GM23338 (cell line): ENCODE measurements around the gene NKX2-3. TPM values are rescaled to one million over a fixed set of nuclear protein-coding genes. Genes with fewer than 3 reads are reported as not detected.

Experiments
- ATAC-seq: fragments of 200-7000 bp; cut with Tn5 transposase; 3 replicates; pipeline ENCODE4 v1.9.1; 2020
- DNase-seq: peaks from one replicate; pipeline ENCODE4 v3.0.0-alpha.2; 2015; ENCODE audit warnings: low spot score
- H2AFZ ChIP-seq: fragments of 200-600 bp; sonication (generic); 2 replicates; pipeline ENCODE4 v1.8.0; 2016; ENCODE audit warnings: antibody characterized with exemption, mild to moderate bottlenecking, moderate library complexity
- H3F3A ChIP-seq: fragments of 200-600 bp; sonication (generic); replicated peaks from 2 replicates; pipeline ENCODE4 v1.8.0; 2017; ENCODE audit warnings: antibody characterized with exemption, mixed run types, low read depth
- H3K27ac ChIP-seq: fragments of 200-600 bp; sonication (generic); 2 replicates; pipeline ENCODE4 v1.6.1; 2016; ENCODE audit warnings: low read depth
- H3K27me3 ChIP-seq: fragments of 200-600 bp; sonication (generic); 2 replicates; pipeline ENCODE4 v1.8.0; 2016; ENCODE audit warnings: mild to moderate bottlenecking, mixed run types, moderate library complexity; ENCODE audit not compliant: insufficient read depth
- H3K36me3 ChIP-seq: fragments of 200-600 bp; sonication (generic); 2 replicates; pipeline ENCODE4 v1.8.0; 2016; ENCODE audit warnings: mild to moderate bottlenecking; ENCODE audit not compliant: insufficient read depth
- H3K4me1 ChIP-seq: fragments of 200-600 bp; sonication (generic); 2 replicates; pipeline ENCODE4 v1.8.0; 2016; ENCODE audit warnings: mild to moderate bottlenecking, moderate library complexity; ENCODE audit not compliant: insufficient read depth
- H3K4me2 ChIP-seq: fragments of 200-600 bp; sonication (generic); 2 replicates; pipeline ENCODE4 v1.7.1; 2017; ENCODE audit warnings: mixed run types
- H3K4me3 ChIP-seq: fragments of 200-600 bp; sonication (generic); 2 replicates; pipeline ENCODE4 v1.6.1; 2016; ENCODE audit warnings: mixed run types
- H3K79me2 ChIP-seq: fragments of 200-600 bp; sonication (generic); replicated peaks from 2 replicates; pipeline ENCODE4 v1.8.0; 2017; ENCODE audit warnings: mild to moderate bottlenecking; ENCODE audit not compliant: insufficient read depth
- H3K9me2 ChIP-seq: fragments of 200-600 bp; sonication (generic); 2 replicates; pipeline ENCODE4 v1.8.0; 2017; ENCODE audit not compliant: insufficient read depth
- H4K20me1 ChIP-seq: fragments of 200-600 bp; sonication (generic); replicated peaks from 2 replicates; pipeline ENCODE4 v1.8.0; 2017; ENCODE audit warnings: mild to moderate bottlenecking; ENCODE audit not compliant: insufficient read depth
- H3K27ac Mint-ChIP-seq: 2 replicates; pipeline ENCODE4 v1.8.0; 2020; ENCODE audit warnings: inconsistent platforms, mild to moderate bottlenecking, moderate library complexity, mixed read lengths
- H3K27me3 Mint-ChIP-seq: 3 replicates; pipeline ENCODE4 v1.8.0; 2022; ENCODE audit warnings: low read depth, mild to moderate bottlenecking, moderate library complexity, mixed read lengths, inconsistent platforms; ENCODE audit not compliant: insufficient read depth, poor library complexity
- H3K36me3 Mint-ChIP-seq: 3 replicates; pipeline ENCODE4 v1.8.0; 2021; ENCODE audit warnings: low read depth, mild to moderate bottlenecking, inconsistent platforms, moderate library complexity, mixed read lengths
- H3K4me1 Mint-ChIP-seq: 3 replicates; pipeline ENCODE4 v1.8.0; 2020; ENCODE audit warnings: mild to moderate bottlenecking, inconsistent platforms, mixed read lengths
- H3K4me3 Mint-ChIP-seq: 3 replicates; pipeline ENCODE4 v1.8.0; 2021; ENCODE audit warnings: moderate library complexity, mild to moderate bottlenecking, inconsistent platforms, mixed read lengths
- H3K9me3 Mint-ChIP-seq: 3 replicates; pipeline ENCODE4 v1.8.0; 2020; ENCODE audit warnings: moderate library complexity, mild to moderate bottlenecking, inconsistent platforms, mixed read lengths
- CREB1 ChIP-seq: fragments of 250-450 bp; sonication (Bioruptor Pico); IDR thresholded peaks from 2 replicates; pipeline ENCODE4 v1.5.0; 2020; ENCODE audit warnings: low read depth, mild to moderate bottlenecking, moderate library complexity
- CTCF ChIP-seq, 2 experiments: fragments of 200-600 bp in 1 of 2; sonication (generic) in 1 of 2; conservative IDR thresholded peaks; 2 replicates each; pipeline versions ENCODE4 v1.5.1 to v1.6.1; 2016 to 2017; ENCODE audit warnings: antibody characterized with exemption in 2 of 2, low read depth in 2 of 2, mild to moderate bottlenecking in 2 of 2, moderate library complexity in 1 of 2
- ETS1 ChIP-seq: IDR thresholded peaks from 2 replicates; pipeline ENCODE4 v1.6.1; 2016; ENCODE audit warnings: antibody characterized with exemption
- EZH2 ChIP-seq: fragments of 200-600 bp; sonication (generic); IDR thresholded peaks from one replicate; pipeline ENCODE4 v1.8.0; 2017; ENCODE audit warnings: antibody characterized with exemption, mild to moderate bottlenecking, low read depth; ENCODE audit not compliant: unreplicated experiment
- EZH2phosphoT487 ChIP-seq: fragments of 200-600 bp; sonication (generic); IDR thresholded peaks from one replicate; pipeline ENCODE4 v1.8.1; 2018; ENCODE audit warnings: antibody characterized with exemption; ENCODE audit not compliant: unreplicated experiment
- JUNB ChIP-seq: IDR thresholded peaks from one replicate; pipeline ENCODE4 v1.6.1; 2016; ENCODE audit warnings: antibody characterized with exemption; ENCODE audit not compliant: unreplicated experiment
- NANOG ChIP-seq: IDR thresholded peaks from 2 replicates; pipeline ENCODE4 v1.6.1; 2016; ENCODE audit warnings: antibody characterized with exemption, borderline replicate concordance
- POLR2AphosphoS5 ChIP-seq: IDR thresholded peaks from 2 replicates; pipeline ENCODE4 v1.6.1; 2016; ENCODE audit warnings: antibody characterized with exemption, low read depth
- STAT1 ChIP-seq: IDR thresholded peaks from one replicate; pipeline ENCODE4 v1.6.1; 2016; ENCODE audit warnings: antibody characterized with exemption; ENCODE audit not compliant: unreplicated experiment
- ZNF331 ChIP-seq: fragments of 250-450 bp; sonication (Bioruptor Pico); IDR thresholded peaks from 2 replicates; pipeline ENCODE4 v1.5.0; 2020; ENCODE audit warnings: low read depth, mild to moderate bottlenecking, moderate library complexity
- polyA plus RNA-seq: library from polyadenylated mRNA; unstranded; fragments of >200 nt; fragmentation: Nextera tagmentation; extraction: Ambion mirVana; gene quantifications from 2 replicates; pipeline ENCODE4 v1.2.1, GENCODE V29; 2016
- total RNA-seq: library from RNA; depleted of rRNA; stranded (reverse); fragments of >200 nt; shearing (Covaris generic); gene quantifications from 2 replicates; pipeline ENCODE4 v1.2.3, GENCODE V29; 2014

Gene NKX2-3
- total and polyA plus RNA-seq, 2 experiments from 2014 or later, result not detected

DNA sequence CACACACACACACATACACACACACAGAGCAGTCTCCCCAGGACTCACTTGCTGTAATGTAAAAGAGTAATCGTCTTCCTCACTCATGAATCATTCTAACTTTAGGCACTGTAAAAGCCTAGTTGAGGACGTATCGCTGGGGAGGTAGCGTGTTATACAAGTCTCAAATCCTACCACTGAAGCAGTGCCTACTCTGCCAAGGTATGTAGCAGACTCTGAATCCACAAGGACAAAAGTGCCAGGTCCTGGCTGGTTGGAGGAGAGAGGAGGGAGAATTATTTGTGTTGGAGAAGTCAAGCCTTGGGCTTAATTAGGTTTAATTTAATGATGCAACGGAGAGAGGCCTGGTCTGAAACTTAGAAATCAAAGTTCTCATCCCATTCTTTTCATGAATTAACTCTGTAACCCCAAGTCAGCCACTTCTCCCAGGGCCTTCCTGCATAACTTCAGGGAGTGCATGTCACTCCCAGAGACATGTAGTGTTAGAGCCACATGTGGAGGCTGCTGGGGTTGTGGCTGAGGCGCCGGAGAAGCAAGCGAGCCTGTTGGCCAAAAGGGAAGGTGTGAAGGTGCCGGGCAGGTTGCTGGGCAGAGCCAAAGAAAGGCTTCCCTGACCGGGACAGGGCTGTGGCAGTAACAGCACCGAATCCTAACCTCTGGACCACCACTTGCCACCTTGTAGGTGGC lies 36.7 kb downstream of the NKX2-3 start:
- Mint-ChIP-seq H3K27me3 (peaks cover 4% of the 10 kb centered on the region), H3K4me1 (peaks cover 10% of the 10 kb centered on the region), H3K4me3 (no peak overlapping the region; the same call in 2 of the 3 replicates), H3K36me3 (no peaks in the 10 kb centered on the region), H3K27ac (0 out of 2 replicates have a peak overlapping the region, but pooled peaks have one; percentile 17), H3K9me3 (no peaks in the 10 kb centered on the region)
- H3K27me3 ChIP-seq, result no peaks in the 10 kb centered on the region
- no peaks in the 10 kb centered on the region for H3F3A ChIP-seq
- H4K20me1 ChIP-seq, result no peaks in the 10 kb centered on the region
- H3K4me3 ChIP-seq, result no peak overlapping the region
- H3K79me2 ChIP-seq, result no peaks in the 10 kb centered on the region
- no peaks in the 10 kb centered on the region for H3K36me3 ChIP-seq
- no peaks in the 10 kb centered on the region for H3K9me2 ChIP-seq
- H3K4me2 ChIP-seq, result no peak overlapping the region
- peak overlapping the region; percentile 74 for H2AFZ ChIP-seq
- peaks cover 3% of the 10 kb centered on the region; the same call in 1 of the 2 replicates for H3K4me1 ChIP-seq
- H3K27ac ChIP-seq, result no peak overlapping the region
- ATAC-seq (peak; percentile 69), DNase-seq (peak; percentile 29)
- TF ChIP-seq NANOG, result no peak
- no peak for TF ChIP-seq POLR2AphosphoS5
- TF ChIP-seq ETS1, result no peak
- no peak for TF ChIP-seq CTCF (conservative IDR thresholded peaks at IDR 0.05; ENCODE audit: low read depth in 2 of 2)
- no peak for TF ChIP-seq EZH2
- TF ChIP-seq JUNB, result no peak

DNA sequence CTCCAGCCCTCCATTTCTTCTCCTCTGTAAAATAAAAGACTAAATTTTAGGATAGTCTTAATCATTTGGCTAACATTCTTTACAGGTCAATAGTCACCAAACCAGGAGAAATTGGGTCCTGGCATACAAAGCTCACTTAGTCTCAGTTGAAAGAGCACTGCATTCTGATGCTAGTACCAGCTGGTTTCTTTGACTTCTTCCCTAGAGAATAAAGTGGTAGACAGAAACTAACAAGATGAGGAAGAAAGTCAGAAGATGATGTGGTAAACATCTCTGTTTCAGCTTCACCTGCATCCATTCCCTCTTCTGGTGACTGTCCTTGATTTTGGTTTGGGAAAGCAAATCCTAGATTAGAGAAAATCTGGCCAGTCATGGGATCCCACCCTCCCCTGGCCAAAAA lies 37.2 kb downstream of the NKX2-3 start:
- DNase-seq (no peak), ATAC-seq (no peak)
- Histone ChIP-seq H3K4me3 (no peak overlapping the region), H3F3A (no peaks in the 10 kb centered on the region), H2AFZ (peak overlapping the region; percentile 74), H3K9me2 (no peaks in the 10 kb centered on the region), H3K27ac (no peak overlapping the region), H4K20me1 (no peaks in the 10 kb centered on the region), H3K4me2 (no peak overlapping the region), H3K27me3 (no peaks in the 10 kb centered on the region), H3K79me2 (no peaks in the 10 kb centered on the region), H3K4me1 (peaks cover 3% of the 10 kb centered on the region; the same call in 1 of the 2 replicates), H3K36me3 (no peaks in the 10 kb centered on the region)
- Mint-ChIP-seq H3K36me3 (no peaks in the 10 kb centered on the region), H3K4me3 (no peak overlapping the region), H3K4me1 (peaks cover 10% of the 10 kb centered on the region), H3K9me3 (no peaks in the 10 kb centered on the region), H3K27ac (no peak overlapping the region), H3K27me3 (peaks cover 4% of the 10 kb centered on the region)
- TF ChIP-seq CREB1, result no peak
- no peak for TF ChIP-seq ETS1
- no peak for TF ChIP-seq POLR2AphosphoS5
- no peak for TF ChIP-seq ZNF331
- TF ChIP-seq STAT1, result no peak
- TF ChIP-seq EZH2phosphoT487, result no peak
